ENCODE measurements around the gene DAAM2. TPM values are rescaled to one million over a fixed set of nuclear protein-coding genes. Genes with fewer than 3 reads are reported as not detected.

Gene DAAM2
- total and polyA plus RNA-seq, 2 donors (not counting 3 experiments of a cell fraction or from before 2014, with no cell fraction given), result 0.42 to 0.44 TPM

DNA sequence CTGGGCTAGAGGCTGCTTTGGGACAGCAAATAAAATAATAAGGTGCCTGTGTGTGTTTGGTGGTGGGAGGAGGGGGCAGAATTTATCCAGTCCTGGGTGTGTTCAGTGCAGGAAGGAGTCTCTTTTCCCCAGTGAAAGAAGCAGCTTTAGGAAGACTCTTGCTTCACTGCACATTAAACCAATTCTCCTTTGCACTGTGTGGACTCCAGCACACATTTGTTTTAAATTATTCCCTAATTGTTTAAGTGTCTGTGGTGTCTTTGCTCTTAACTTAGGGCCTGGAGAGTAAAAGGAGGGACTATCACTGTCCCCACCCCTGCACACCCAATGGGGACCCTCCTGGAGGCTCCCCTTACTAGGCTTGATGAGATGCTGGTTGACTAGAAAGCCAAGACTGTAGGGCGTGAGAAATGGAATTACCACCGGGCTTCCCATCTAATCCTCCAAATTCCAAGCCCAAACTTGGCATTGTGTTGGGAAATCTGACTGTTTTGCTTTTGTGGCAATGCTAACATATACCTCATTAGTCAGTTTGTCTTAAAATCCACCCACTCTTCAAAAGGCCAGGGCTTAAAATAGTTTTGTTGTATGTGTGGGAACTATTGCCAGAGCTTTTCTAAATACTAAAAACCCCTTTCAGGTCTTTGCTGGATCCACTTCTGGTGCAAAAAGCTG, 13.5 kb upstream of the DAAM2 start:
- Histone ChIP-seq H3K9me3 (replicated peaks; ENCODE audit: control insufficient read depth, insufficient read depth, low read length) (no peaks in the 10 kb centered on the region), H4K20me1 (replicated peaks; ENCODE audit: control insufficient read depth, extremely low read depth, insufficient read depth, low read length) (no peaks in the 10 kb centered on the region), H3K9ac (replicated peaks; ENCODE audit: extremely low read depth, insufficient read depth, low read length) (no peak overlapping the region), H3K4me1 (ENCODE audit: control insufficient read depth, extremely low read depth, insufficient read depth, low read length) (no peaks in the 10 kb centered on the region), H3K27me3 (ENCODE audit: control insufficient read depth in 2 of 2, insufficient read depth in 2 of 2, low read length in 2 of 2) (no peaks in the 10 kb centered on the region), H3K27ac (ENCODE audit: insufficient read depth, low read depth, low read length) (no peak overlapping the region), H3K9me1 (replicated peaks; ENCODE audit: control insufficient read depth, extremely low read depth, insufficient read depth, low read length) (no peaks in the 10 kb centered on the region), H3K79me2 (ENCODE audit: control insufficient read depth, insufficient read depth, low read length) (no peaks in the 10 kb centered on the region), H3K4me2 (ENCODE audit: insufficient read depth, low read length) (no peak overlapping the region), H3K36me3 (ENCODE audit: control insufficient read depth in 2 of 2, extremely low read depth in 1 of 2, insufficient read depth in 2 of 2, low read length in 2 of 2) (no peaks in the 10 kb centered on the region), H3K4me3 (replicated peaks in 1 of 3; ENCODE audit: insufficient read depth in 1 of 3, low read depth in 1 of 3, low read length in 3 of 3) (no peak overlapping the region), H2AFZ (ENCODE audit: low read depth, low read length) (no peak overlapping the region)
- BruUV-seq (replicated peaks), result no TSS peak
- ChIA-PET CTCF (no interaction called here), POLR2A (no interaction called here)
- dilution Hi-C loops (cut with MboI; ENCODE audit: extremely low pct_ligation_motif_present, low sequenced_read_pairs) (no loop called here), intact Hi-C loops (cut with micrococcal nuclease) (no loop called here)
- DNase-seq (ENCODE audit: low read depth, low spot score) (no peak), FAIRE-seq (no peak)
- TF ChIP-seq EZH2 (IDR thresholded peaks at IDR 0.05; ENCODE audit: borderline replicate concordance, low read depth, low read length, severe bottlenecking) (no peak), GATA2 (IDR thresholded peaks at IDR 0.05; ENCODE audit: insufficient read depth, insufficient read length, low read depth, low read length) (no peak), MAX (IDR thresholded peaks at IDR 0.05; ENCODE audit: insufficient read depth, insufficient read length) (no peak), MYC (IDR thresholded peaks at IDR 0.05; ENCODE audit: low read depth, low read length) (no peak), CTCF (IDR thresholded peaks at IDR 0.05; ENCODE audit: extremely low read depth in 1 of 2, insufficient read depth in 1 of 2, low read depth in 1 of 2, low read length in 2 of 2) (no peak), FOS (IDR thresholded peaks at IDR 0.05; ENCODE audit: borderline replicate concordance, insufficient read depth, low read length) (no peak), POLR2AphosphoS5 (IDR thresholded peaks at IDR 0.05; ENCODE audit: insufficient read depth, low read depth, low read length) (no peak), JUN (IDR thresholded peaks at IDR 0.05; ENCODE audit: borderline replicate concordance, insufficient read depth, insufficient read length, low read depth) (no peak), POLR2A (IDR thresholded peaks at IDR 0.05; ENCODE audit: low read depth, low read length) (no peak)
